ENCODE data around the gene USO1. TPM values are rescaled to one million over a fixed set of nuclear protein-coding genes. Genes with fewer than 3 reads are reported as not detected.
A peak's percentile ranks its signal among the peaks of the same experiment; 100 is the strongest.

Gene USO1
- total and polyA plus RNA-seq, 2 donors (not counting 3 experiments of a cell fraction or from before 2014, with no cell fraction given): 29.1 to 66.0 TPM

GRCh38 chr4:75723163-75724065 lies 963 bp upstream of the USO1 start:
- dilution Hi-C loops (cut with MboI; ENCODE audit: extremely low pct_ligation_motif_present, low sequenced_read_pairs) (no loop called here), intact Hi-C loops (cut with micrococcal nuclease) (loop anchor here (1.0 to 2.0 kb wide), 5 partner anchors 22 to 209 kb away; partner anchors contain the start of genes G3BP2, RCHY1 and THAP6)
- TF ChIP-seq EZH2 (IDR thresholded peaks at IDR 0.05; ENCODE audit: borderline replicate concordance, low read depth, low read length, severe bottlenecking) (no peak), POLR2A (IDR thresholded peaks at IDR 0.05; ENCODE audit: low read depth, low read length) (no peak), CTCF (IDR thresholded peaks at IDR 0.05; ENCODE audit: extremely low read depth in 1 of 2, insufficient read depth in 1 of 2, low read depth in 1 of 2, low read length in 2 of 2) (no peak), POLR2AphosphoS5 (IDR thresholded peaks at IDR 0.05; ENCODE audit: insufficient read depth, low read depth, low read length) (no peak)
- Histone ChIP-seq H3K9me3 (replicated peaks; ENCODE audit: control insufficient read depth, insufficient read depth, low read length) (no peaks in the 10 kb centered on the region), H3K9ac (replicated peaks; ENCODE audit: extremely low read depth, insufficient read depth, low read length) (peak overlapping the region; percentile 68), H3K4me2 (ENCODE audit: insufficient read depth, low read length) (peak overlapping the region; percentile 55), H3K27me3 (ENCODE audit: control insufficient read depth in 2 of 2, insufficient read depth in 2 of 2, low read length in 2 of 2) (no peaks in the 10 kb centered on the region), H3K36me3 (ENCODE audit: control insufficient read depth in 2 of 2, extremely low read depth in 1 of 2, insufficient read depth in 2 of 2, low read length in 2 of 2) (no peaks in the 10 kb centered on the region), H3K4me1 (ENCODE audit: control insufficient read depth, extremely low read depth, insufficient read depth, low read length) (peaks cover 33% of the 10 kb centered on the region), H4K20me1 (replicated peaks; ENCODE audit: control insufficient read depth, extremely low read depth, insufficient read depth, low read length) (no peaks in the 10 kb centered on the region), H3K9me1 (replicated peaks; ENCODE audit: control insufficient read depth, extremely low read depth, insufficient read depth, low read length) (no peaks in the 10 kb centered on the region), H3K4me3 (replicated peaks in 1 of 3; ENCODE audit: insufficient read depth in 1 of 3, low read depth in 1 of 3, low read length in 3 of 3) (peak overlapping the region; percentile 4 to 70 (median 59)), H3K27ac (ENCODE audit: insufficient read depth, low read depth, low read length) (peak overlapping the region; percentile 34), H3K79me2 (ENCODE audit: control insufficient read depth, insufficient read depth, low read length) (peaks cover 39% of the 10 kb centered on the region), H2AFZ (ENCODE audit: low read depth, low read length) (peak overlapping the region; percentile 21)
- BruUV-seq (replicated peaks): TSS peak; percentile 67
- FAIRE-seq: no peak
- POLR2A ChIA-PET: interaction anchor here (0.6 to 4.8 kb wide), 11 partner anchors 13 to 1035 kb away, joined by 3 to 54 read pairs (median 6); partner anchors contain the start of gene G3BP2
- peak; percentile 21 for DNase-seq (ENCODE audit: low read depth, low spot score)
- CTCF ChIA-PET: interaction anchor here (1.0 to 3.1 kb wide), 24 partner anchors 11 to 213 kb away, joined by 3 to 78 read pairs (median 4); partner anchors contain the start of gene G3BP2
